Transverse colon (tissue), 4 donors: ENCODE results near the gene ADM5.

ENCODE experiments used
- CTCF ChIP-seq, 5 experiments: fragments of 200-600 bp in 3 of 5; fragments of 450-650 bp in 2 of 5; sonication (generic) in 3 of 5; IDR thresholded peaks; 1 replicate in 2 of 5; 2 replicates in 3 of 5; pipeline ENCODE4 v1.5.1; 2016 to 2017; ENCODE audit warnings: antibody characterized with exemption in 5 of 5, inconsistent platforms in 3 of 5, mild to moderate bottlenecking in 2 of 5, moderate library complexity in 1 of 5
- POLR2A ChIP-seq: fragments of 450-650 bp; IDR thresholded peaks from one replicate; pipeline ENCODE4 v1.6.1; 2016; ENCODE audit warnings: antibody characterized with exemption, mild to moderate bottlenecking, moderate library complexity
- POLR2AphosphoS5 ChIP-seq, 3 donors: sonication (generic); formaldehyde crosslinking; IDR thresholded peaks; one replicate each; pipeline ENCODE4 v1.6.1; 2016; ENCODE audit warnings: antibody characterized with exemption in 3 of 3

GRCh38 chr19:49646586-49646985, 42.8 kb upstream of the ADM5 start:
- TF ChIP-seq CTCF (IDR thresholded peaks at IDR 0.05) (no peak), POLR2AphosphoS5 (IDR thresholded peaks at IDR 0.05) (no peak), POLR2A (no peak)
